NT2/D1 (cell line): ENCODE data around the gene GNAL.

ENCODE experiments used
- SUZ12 ChIP-seq: IDR thresholded peaks from 2 replicates; pipeline ENCODE4 v1.6.1; 2011; ENCODE audit not compliant: insufficient read length, insufficient read depth; ENCODE audit errors: extremely low read depth
- YY1 ChIP-seq: IDR thresholded peaks from 2 replicates; pipeline ENCODE4 v1.6.1; 2011; ENCODE audit not compliant: insufficient read length, insufficient read depth
- ZNF274 ChIP-seq: IDR thresholded peaks from 2 replicates; pipeline ENCODE4 v1.6.1; 2011; ENCODE audit warnings: mild to moderate bottlenecking, low read depth, low read length

- TF ChIP-seq YY1: no peak
- no peak for TF ChIP-seq ZNF274
- TF ChIP-seq SUZ12: no peak
Measured at GRCh38 chr18:11882636-11883035, 193.6 kb downstream of the GNAL start.
